Measurements from ENCODE around the gene LOC101059915.
A peak's percentile ranks its signal among the peaks of the same experiment; 100 is the strongest.
"Not testable (repeated sequence)": the region's sequence is repeated elsewhere in the genome, so short reads cannot be mapped to it uniquely, and the experiment has no call there.

LOC101059915 gene

GRCh38 chrX:71644406-71644805, 22.9 kb upstream of the LOC101059915 start:
- DNase-seq, result not testable (repeated sequence)

DNA sequence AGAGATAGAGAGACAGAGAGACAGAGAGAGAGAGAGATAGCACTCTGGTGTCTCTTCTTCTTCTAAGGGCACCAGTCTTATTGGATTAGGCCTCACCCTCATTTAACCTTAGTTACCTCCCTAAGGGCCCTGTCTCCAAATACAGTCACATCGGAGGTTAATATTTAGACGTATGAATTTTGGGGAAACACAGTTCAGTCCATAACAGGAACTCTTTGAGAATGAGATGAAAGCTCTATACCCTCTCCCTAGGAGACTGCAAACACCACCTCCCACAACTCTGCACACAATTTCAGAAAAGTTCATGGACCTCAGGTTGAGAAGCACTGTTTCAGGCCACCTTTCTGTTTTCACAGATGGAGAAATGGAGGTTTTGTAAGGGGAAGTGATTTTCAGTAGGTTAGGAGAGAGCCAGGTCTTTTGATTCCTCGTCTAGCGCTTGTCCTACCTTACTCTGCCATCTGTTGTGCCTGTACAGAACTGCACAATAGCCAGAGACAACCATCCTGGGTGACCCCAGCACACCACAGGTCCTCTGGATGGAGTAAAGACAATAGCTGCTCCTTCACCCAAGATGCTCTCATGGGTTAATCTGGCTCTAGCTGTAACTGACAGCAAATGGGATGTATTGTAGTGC, 16.9 kb upstream of the LOC101059915 start:
- DNase-seq, result peak in 1 of 2 experiments; percentile 33

GRCh38 chrX:71652405-71652804, 14.9 kb upstream of the LOC101059915 start:
- DNase-seq, result peak; percentile 49 to 59

GRCh38 chrX:71653344-71653743, 14.0 kb upstream of the LOC101059915 start:
- DNase-seq, result no peak

- DNase-seq, result no peak
These were observed 10.1 kb upstream of the LOC101059915 start for GRCh38 chrX:71657267-71657666.

- no peak for DNase-seq
These were observed 8.0 kb upstream of the LOC101059915 start for GRCh38 chrX:71659342-71659741.

DNA sequence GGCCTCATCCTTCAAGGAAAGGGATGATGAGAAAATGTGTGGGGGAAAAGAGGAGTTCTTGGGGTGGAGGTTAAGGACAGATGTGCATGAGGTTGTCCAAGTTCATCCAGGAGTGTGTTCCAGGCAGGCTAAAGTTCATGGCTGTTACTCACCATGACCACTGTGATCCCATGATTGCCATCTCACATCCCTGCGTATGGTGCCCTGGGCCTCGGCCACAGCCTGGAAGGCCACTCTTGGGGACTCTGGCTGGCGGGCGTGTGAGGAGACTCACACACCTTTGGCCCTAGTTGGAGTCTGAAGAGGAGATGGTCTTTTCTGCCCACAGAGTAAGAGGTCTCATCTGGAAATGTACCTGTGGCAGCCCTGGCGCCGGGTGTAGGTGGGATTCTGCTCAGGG, 7.4 kb upstream of the LOC101059915 start:
- DNase-seq, result no peak

DNA sequence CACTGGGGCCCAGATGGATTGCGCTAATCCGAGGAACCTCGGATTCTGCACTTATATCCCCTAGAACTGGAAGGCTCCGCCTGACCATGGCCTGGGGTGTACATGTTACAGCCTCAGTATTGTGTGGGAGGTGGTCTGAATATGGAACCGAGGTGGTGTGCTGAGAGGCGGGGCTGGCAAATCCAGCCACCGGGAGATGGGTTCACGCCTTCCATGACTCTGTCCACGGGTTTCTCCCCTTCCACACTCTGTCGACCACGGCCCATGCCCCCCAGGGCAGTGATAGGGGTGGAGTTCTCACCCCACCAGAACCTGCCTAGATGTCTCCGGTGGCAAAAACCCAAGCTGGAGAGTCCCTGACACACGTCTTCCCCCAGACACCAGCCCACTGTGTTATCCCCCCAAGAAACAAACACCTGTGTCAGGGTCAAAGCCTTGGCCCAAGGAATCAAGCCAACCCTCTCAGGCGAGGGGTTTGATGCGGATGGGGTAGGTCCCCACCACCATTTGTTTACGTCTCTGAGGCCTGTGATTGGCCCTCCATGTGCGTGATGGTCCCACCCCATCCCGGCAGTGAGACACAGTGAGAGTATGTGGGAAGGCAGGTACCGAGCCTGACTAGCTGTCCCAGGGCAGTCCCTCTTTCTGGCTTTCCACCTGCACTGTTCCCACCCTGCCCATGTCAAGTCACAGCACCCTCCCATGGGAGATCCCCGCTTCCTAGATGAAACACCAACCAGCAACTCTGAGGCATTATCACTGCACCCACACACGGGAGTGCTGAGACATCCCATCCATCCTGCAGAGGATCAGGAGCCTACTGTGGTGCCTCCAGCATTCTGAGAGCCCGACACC, 6.6 kb upstream of the LOC101059915 start:
- DNase-seq, result no peak

DNA sequence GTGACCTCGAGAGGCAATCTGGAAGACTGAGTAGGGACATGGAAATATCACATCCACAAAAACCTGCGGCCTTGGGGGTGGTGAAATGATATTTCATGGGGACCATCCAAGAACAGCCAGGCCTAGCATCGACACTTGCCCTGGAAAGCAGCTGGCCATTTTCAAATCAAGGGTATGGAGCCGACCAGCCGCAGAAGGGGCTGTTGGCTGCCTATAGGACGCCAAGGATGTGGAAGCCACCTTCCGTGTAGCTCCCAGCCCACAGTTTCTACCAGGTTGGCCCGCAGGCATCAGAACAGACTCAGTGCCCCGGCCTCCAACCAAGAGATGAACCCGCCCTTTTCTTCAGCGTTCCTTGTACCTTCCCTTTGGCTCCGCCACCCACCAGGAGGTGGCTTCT, 5.4 kb upstream of the LOC101059915 start:
- DNase-seq, result no peak

- not testable (repeated sequence) for DNase-seq
These were observed 4.7 kb upstream of the LOC101059915 start for GRCh38 chrX:71662654-71663053.

DNA sequence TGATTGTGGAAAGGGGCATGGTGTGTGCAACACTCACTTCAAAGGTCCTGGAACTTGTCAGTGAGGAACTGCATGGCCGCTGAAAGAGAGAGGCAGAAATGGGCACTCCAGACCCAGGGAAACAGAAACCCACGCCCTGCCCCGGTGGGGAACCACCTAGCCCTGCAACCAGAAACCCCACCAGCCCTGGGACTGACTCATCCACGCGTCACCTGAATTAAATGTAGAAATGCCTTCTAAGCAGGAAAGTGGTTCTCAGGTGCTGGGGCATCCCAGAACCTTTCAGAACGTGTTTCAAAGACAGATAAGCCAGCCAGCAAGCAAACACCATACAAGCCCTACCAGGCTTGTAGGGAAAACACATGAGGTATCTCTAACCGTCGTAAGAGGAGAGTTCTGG, 4.1 kb upstream of the LOC101059915 start:
- peak; percentile 65 to 75 for DNase-seq

DNA sequence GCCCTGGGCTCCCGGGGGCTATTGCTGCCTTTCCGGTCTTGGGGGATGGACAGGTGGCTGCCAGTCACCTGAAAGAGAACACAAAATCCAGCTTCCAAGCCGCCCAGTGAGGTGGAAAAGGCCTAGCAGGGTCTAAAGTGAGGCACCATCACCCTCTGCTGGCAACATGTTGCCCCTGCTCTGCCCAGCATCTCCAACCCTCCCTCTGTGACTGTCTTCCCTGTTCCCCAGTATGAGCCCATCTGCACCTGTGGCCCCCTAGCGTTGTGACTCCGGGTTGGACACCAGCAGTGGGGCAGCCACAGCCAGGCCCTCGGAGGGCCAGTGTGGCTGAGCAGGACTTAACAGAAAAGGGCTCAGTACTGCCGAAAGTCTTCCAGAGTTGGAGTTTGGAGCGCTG, 3.1 kb upstream of the LOC101059915 start:
- peak in 1 of 2 experiments; percentile 30 for DNase-seq

DNA sequence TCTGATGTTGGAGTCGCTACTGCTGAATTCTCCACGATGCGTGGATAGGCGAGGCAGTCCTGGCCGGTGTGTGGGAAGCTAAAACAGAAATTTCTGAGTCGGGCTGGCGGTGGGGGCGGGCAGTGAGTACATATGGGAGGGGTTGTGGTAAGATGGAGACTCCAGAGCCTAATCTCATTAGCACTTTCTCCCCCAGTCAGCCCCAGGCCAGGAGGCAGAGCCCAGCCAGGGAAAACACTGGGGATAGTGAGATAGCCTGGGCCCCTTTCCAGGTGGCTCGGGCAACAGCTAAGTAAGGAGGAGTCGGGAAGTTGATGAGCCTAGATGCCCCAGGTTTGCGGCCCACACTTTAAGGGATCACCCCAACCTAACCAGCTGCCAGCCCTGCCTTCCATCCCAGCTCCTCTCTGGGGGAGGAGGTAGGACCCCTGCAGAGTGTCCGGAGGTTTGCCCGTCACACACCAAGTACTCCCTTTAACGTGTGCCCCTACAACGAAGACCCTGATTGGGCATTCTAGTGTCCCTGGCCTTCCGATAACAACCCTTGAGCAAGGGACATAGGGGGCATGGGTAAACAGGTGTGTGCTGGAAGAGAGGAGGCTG, 2.4 kb upstream of the LOC101059915 start:
- DNase-seq, result no peak

DNA sequence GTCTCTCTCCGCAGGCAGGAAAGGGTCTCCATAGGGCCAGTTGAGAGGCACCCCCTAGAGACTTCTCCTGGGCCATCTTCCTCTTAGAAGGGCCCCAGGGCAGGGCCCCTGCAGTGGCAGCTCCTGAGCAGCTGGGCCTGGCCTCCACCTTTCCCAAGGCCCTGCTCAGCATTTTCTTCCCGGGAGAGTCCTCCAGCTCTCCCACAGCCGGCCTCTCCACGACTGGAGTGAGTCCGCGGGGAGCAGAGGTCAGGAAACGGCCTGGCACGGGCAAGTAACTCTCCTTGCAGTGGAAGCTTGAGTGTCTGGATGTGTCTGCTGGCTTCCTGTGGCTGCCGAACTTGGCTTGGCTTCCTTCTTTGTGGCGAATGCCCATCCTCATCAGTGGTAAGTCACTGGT, 1.6 kb upstream of the LOC101059915 start:
- no peak for DNase-seq

- no peak for DNase-seq
These were observed 814 bp upstream of the LOC101059915 start for GRCh38 chrX:71666240-71667223.

GRCh38 chrX:71668248-71668595, 876 bp downstream of the LOC101059915 start:
- no peak for DNase-seq

GRCh38 chrX:71669492-71669891, 2.1 kb downstream of the LOC101059915 start:
- DNase-seq, result no peak

- peak; percentile 38 to 50 for DNase-seq
These were observed 2.6 kb downstream of the LOC101059915 start for GRCh38 chrX:71669947-71670346.

DNA sequence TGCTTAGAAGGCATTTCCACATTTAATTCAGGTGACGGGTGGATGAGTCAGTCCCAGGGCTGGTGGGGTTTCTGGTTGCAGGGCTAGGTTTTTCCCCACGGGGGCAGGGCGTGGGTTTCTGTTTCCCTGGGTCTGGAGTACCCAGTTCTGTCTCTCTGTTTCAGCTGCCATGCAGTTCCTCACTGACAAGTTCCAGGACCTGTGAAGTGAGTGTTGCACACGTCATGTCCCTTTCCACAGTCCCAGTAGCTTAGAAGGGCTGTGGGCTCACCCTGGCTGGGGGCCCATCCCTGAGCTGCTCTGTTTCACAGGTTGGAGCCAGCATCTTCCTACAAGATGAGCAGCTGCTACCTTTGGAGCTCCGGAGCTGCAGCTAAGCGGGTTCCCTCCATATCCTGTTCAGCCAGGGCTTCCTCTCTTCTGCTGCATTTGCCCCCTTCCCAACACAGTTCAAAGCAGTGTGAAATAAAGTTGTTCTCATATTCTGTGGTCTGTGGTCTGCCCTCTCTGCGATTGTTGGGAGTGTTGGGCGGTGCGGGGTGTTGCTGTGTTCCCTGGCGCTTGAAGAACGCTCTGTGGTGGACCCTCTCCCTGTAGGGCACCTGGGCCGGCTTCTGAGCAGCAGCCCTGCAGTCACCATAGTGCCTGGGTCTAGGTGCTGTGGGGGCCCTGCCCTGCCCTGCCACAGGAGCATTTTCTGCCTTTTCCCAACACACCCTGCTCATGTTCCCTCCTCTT, 3.9 kb downstream of the LOC101059915 start:
- DNase-seq, result peak; percentile 71 to 81

- DNase-seq, result no peak
These were observed 4.6 kb downstream of the LOC101059915 start for GRCh38 chrX:71671938-71672337.

GRCh38 chrX:71675636-71676035, 8.3 kb downstream of the LOC101059915 start:
- not testable (repeated sequence) for DNase-seq

Measured in activated CD4-positive, alpha-beta T cell treated with anti-CD3 and anti-CD28 coated beads, Interleukin-2, amount 50 U/mL, for 48 hours (primary cell).